ENCODE results near the gene L3MBTL4.
"Not testable (repeated sequence)": the region's sequence is repeated elsewhere in the genome, so short reads cannot be mapped to it uniquely, and the experiment has no call there.

L3MBTL4 gene

DNA sequence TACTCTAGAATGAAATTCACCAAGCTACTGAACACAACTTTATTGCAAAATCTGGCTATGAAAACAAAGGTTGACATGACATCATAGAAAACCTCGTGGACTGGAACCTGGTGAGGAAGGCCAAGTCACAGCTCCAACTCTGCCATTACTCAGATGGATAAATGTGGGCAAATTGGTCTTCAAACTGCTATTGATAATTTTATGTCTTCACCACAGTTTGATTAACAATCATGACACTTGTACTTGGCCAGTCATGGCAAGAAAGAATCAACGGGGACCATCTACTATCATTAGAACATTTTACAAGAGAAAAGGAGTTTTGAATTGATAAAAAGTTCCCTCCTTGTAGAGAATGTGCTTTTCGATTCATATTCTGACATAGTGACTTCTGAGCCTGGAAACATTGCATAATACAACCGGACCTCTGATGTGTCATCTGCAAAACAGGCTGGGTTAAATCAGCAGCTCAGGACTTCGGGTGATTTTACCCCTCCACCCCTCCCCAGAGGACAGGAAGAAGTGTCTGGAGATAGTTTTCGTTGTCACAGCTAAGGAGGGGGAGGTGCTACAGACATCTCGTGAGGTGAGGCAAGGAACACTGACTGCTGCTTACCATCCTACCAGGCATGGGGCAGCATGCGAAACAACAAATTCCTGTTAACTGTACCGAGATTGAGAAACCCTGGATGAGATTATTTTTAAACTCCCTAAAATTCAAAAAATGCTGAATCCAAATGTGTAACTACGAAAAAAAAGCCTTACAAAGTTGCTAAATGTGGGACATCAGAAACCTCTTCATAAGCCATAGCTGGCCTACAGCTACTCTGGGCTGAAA lies 8.4 kb downstream of the L3MBTL4 start:
- DNase-seq = no peak

DNA sequence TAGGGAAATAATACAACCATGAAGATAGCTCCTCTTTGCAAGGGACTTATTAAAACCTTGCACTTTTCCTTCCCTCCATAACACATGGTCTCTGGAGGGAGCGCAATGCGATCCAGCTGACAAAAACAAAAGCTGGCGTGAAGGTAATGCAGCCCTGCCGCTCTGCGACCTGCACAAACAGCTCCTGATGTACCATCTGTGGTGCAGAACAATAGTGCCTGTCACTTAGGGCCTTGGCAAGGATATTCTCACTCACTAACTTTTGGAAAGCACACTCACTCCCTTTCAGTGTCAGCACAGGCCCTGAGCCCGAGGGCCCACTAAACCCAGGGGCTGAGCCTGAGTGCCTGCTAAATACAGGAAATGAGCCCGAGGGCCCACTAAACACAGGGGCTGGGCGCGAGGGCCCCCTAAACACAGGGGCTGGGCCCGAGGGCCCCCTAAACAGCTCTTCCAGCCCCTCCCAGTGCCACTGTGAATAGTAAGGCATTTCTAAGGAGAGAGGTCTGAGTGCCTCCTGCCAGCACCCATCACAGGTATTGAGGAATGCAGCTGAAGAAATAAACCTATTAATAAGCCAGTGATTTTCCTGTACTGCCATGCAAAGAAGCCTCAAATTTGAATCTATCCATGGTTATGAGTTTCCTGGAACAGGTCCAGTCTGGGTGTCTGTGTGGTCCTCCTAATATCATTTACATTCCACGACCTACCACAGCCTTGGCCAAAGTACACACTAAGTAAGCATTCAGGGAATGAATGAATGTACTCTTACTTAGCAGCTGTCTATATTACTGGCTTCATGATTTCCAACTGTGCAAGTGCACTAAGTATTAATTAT lies 9.3 kb downstream of the L3MBTL4 start:
- no peak for DNase-seq

DNA sequence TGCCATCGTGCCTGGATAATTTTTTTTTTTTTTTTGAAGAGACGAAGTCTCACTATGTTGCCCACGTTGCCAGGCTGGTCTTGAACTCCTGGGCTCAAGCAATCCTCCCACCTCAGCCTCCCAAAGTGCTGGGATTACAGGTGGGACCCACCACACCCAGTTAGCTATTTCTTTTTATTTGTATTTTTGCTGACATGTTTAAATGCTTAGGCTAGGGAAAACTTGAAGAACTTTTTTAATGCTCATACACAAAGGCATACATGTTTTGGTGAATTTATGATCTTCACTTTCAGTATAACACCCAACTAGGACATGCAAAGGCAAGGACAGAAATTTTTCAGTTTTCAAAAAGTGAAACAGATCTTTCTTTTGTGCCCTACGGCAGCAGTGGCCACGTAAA lies 9.9 kb downstream of the L3MBTL4 start:
- DNase-seq = no peak

DNA sequence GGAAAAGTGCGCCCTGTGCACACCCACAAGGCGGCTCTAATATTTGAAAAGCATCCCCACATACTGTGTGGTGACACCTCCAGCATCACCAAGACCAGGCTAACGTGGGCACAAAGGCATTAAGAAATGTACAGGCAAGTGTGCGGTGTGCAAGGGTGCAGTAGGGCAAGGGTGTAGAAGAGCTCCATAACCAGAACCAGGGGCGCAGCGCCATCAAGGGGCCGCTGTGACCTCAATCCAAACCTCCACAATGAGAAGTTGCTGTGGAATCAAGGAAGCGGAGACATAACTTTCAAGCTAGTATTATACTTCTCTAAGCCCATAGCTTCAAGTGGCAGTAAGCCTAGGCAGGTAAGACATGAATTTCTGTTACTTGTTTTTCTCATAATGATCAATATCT lies 13.0 kb downstream of the L3MBTL4 start:
- DNase-seq = no peak

DNA sequence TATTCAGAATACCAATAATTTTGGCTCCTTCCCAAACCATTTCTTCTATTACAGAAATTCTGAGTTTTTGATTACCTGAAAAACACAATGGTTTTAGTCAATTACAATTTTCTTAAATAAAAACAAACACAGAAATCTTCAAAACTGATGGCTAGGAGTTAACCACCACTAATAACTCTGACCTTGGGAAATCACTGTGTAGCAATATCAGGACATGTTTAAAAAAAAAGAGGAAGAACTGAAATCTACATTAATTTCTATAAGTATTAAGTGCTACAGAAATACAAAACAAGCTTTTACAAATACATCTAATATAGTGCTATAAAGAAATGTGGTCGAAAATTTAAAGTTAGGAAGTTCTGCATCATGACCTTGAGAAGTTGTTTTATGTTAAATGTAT lies 14.9 kb downstream of the L3MBTL4 start:
- no peak for DNase-seq

DNA sequence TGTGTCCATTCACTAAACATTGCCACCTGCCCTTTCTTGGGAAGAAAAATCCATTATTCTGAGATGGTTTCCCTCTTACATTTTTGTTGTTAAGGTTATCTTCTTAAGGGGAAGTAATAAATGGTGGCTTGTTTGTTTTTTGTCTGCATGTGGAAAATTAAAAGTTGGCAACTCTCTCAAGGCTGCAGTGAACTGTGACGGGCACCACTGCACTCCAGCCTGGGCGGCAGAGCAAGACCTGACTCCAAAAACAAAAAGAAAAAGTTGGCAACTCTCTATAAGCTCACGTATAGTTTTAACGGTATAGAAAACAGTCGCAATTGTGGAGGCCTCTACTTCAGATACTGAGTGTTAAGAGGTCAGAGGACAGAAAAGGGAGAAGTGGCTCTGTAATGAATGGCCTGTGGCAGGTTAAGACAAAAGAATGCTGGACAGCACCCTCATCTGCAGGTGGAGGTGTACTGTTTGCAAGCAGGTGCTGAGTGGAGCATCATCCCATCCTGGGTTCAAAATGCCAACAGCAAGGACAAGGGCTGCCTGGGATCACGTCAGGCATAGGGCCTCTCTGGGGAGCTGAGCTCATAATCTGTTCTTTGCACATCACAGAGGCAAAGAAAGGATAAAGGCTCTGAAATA lies 16.7 kb downstream of the L3MBTL4 start:
- no peak for DNase-seq

DNA sequence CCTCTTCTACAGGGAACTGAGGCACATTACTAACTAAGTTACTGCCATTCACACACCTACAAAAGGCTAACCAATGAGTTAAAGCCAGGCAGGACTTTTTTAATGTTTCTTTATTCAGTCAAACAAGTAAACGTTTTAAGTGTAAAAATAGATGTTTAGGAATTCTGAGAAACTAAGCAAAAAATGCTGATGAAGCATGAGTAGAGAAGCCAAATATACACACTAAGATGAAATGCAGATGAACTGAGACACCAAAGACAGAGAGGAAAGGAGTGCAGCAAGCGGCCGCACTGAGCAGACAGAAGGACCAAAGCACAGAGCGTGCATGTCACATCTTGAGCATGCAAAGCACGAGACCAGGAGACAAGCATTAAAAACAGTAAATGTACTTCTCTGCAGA lies 17.9 kb downstream of the L3MBTL4 start:
- DNase-seq = no peak

DNA sequence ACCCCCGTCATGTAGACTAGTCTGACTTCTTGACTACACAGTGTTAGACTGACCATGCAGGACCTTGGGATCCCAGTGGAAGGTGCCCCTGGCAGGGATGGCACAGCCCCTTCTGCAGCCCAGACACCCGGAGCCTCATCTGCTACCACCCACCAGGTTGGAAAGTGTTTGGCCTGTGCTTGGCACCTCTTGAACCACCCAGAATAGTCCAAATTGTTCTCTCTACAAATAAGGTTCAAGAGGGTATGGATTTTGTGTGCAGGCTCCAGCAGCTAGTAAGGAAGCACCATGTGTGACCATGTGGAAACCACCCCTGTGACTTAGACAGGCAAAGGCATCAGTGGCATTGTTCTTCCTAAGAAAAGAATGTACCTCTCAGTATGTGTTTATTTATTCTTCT lies 18.4 kb downstream of the L3MBTL4 start:
- no peak for DNase-seq

DNA sequence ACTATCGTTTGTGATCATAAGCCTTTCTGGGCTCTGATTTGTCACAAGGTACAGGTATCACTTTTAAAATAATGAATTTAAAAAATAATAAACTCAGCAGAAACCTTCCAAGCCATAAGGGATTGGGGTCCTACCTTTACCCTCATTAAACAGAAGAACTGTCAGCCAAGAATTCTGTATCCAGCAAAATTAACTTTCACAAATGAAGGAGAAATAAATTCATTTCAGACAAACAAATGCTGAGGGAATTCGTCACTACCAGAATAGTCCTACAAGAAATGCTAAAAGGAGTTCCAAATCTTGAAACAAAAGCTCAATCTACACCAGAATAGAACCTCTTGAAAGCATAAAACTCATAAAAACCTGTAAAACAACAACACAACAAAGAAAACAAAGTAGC lies 25.7 kb downstream of the L3MBTL4 start:
- DNase-seq = no peak

DNA sequence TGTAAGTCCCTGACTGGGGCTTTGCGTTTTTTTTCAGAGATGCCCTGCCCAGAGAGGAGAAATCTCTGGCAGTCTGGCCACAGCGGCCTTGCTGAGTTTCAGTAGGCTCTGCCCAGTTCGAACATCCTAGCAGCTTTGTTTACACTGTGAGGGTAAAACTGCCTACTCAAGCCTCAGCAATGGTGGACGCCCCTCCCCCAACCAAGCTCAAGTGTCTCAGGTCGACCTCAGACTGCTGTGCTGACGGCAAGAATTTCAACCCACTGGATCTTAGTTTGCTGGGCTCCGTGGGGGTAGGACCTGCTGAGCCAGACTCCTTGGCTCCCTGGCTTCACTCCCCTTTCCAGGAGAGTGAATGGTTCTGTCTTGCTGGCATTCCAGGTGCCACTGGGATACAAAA lies 31.7 kb downstream of the L3MBTL4 start:
- DNase-seq = peak; percentile 14

DNA sequence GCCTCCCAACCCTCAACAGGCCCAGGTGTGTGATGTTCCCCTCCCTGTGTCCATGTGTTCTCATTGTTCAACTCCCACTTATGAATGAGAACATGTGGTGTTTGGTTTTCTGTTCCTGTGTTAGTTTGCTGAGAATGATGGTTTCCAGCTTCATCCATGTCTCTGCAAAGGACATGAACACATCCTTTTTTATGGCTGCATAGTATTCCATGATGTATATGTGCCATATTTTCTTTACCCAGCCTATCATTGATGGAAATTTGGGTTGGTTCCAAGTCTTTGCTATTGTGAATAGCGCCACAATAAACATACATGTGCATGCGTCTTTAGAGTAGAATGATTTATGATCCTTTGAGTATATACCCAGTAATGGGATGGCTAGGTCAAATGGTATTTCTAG lies 37.2 kb downstream of the L3MBTL4 start:
- not testable (repeated sequence) for DNase-seq

DNA sequence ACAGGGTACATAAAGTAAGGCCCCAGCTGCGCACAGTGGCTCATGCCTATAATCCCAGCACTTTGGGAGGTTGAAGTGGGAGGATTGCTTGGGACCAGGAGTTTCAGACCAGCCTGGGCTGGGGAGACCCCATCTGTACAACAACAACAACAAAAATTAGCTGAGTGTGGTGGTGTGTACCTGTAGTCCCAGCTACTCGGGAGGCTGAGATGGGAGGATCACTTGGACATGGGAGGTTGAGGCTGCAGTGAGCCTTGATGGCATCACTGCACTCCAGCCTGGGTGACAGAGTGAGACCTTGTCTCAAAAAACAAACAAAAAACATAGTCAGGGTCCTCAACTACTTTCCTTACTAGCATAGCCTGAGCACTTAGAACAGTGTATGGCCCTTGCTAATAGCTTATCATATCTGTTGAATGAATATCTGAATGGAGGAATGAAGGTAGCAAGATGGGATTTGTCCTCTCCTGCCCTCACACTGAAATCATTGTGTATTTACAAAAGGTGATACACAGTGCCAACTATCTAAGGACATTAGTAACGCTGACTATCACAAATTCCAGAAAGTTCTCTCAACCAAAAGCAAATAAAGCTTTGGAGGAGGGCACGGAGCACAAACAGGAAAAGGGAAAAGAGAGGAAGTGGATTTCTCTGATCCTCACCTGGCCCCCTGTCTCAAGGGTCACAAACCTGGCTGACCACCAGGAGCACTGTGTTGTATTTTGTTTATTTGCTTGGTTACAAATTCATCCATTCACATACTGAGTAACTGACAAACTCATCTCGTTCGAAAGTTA lies 38.1 kb downstream of the L3MBTL4 start:
- no peak for DNase-seq

DNA sequence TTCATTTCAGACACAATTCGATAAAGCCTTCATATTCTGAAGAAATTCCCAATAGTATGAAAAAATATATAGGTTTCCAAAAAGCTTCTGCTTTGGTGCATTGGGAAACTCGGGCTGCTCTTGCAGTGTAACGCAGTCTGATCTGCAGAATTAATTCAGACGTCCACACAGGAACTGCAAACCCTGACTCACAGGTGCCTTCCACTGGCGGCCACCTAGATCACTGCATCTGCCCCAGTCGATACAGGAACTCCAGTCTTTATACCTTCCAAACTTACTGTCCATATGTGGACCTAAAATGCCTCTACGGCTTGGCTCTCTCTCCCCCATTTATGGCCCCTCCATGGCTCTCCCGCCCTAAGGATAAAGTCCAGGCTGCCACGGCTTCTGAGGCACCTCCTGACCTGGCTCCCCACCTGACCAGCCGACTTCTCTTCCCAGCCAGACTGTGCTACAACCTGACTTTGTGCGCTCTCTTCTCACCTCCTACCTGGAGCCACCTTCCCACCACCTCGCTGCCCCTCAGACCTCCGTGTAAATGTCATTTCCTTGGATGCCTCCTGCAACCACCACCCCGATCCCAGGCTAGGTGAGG lies 39.7 kb downstream of the L3MBTL4 start:
- no peak for DNase-seq

DNA sequence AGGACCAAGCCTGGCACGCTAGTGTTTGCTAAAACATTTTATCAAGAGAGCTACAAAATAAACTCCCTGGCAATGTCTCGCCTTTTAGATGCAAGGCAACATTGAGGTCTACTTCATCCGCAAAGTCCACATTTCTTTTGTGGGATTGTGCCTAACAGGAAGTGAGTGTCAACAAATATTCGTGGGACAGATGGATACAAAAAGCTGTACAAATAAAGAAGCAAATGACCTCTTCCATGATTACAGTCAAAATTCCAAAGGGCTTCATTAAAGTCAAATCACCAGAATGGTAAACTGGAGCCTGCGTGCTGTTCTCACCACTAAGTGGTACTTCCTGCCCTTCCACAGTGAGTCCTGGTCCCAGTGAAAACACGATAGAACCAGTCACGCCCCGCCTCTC lies 40.4 kb downstream of the L3MBTL4 start:
- peak; percentile 70 for DNase-seq

DNA sequence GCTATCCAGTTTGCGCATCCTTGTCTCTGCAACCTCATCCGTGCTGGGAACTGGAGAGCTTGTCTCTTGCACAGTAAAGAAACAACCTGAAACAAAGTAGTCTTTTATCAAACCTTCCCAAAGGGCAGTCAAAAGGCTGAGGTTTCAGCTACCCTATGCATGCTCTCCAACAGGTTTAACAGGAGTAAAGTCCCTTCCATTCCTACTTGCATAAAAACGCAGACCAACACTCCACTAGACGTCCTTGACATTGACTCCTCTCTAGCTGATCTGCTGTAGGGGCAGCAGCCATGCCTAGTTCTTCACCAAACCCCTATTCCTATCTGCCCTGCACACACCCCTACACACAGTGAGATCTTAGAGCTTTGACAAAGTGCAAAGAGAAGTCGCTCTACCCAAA lies 41.5 kb downstream of the L3MBTL4 start:
- DNase-seq = no peak

DNA sequence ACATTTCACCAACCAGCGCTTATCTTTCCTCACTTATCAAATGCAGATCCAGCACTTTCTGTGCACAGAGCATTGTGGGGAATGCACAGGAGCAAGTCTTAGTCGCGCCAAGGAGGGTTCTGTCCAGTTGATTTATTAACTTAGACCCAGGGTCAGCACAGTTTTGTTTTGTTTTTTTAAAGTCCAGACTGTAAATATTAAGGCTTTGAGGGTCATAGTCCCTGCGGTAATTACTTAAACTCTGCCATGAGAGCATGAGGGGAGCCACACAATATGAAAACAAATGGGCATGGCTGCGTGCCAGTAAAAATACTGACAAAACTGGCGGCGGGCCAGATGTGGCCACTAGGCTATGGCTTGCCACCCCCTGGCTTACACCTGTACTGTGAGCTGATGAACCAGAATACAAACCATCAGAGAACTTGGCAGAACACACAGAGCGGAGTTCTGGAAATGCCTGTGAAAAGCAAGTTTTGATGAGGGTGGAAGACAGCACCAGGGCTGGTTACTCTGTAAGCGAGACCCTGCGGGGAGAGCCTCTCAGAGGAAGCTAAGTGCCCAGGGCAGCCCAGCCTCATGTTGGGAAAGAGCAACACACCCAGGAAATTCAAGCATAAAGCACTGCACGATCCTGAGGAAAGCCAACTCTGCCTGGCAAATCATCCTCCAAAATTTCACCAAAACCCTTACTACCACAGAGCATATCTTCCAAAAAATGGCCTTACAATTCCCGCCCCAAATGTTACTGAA lies 43.6 kb downstream of the L3MBTL4 start:
- DNase-seq = peak; percentile 93

DNA sequence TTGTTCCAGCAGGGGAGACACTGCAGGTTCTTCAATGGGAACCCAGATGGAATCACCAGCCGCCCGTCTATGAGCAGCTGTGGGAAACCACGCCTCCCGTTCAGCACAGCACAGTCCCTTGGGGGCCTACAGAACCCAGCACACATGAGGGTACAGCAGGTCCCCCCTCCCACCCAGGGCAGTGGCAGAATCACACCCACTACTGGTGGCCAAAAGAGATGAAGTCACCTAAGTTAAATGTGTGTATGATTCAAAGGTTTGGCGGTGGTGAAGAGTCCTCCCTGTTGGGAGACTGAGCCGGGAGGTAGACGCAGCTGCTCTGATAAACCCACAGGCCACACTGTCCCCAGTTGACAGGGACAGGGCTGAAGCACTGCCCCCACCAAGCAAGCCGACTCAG lies 44.3 kb downstream of the L3MBTL4 start:
- DNase-seq = peak; percentile 63

DNA sequence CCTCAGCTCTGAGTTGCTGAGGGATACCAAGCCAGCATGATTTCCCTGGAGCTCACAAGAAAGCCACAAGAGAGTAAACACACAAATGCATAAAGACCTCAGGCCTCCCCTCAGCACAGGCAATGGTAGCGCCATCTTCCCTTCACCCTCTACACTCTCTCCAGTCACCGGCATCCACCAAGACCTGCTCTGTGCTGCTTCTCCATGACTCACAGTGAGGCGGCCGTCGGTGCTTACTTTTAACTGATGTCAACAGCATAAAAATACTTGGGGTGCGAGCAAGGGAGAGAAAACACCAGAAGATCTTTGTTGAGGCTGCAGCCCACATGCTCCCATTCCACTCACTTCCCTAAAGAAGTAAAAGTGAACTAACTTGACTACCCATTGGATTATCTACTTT lies 46.7 kb downstream of the L3MBTL4 start:
- DNase-seq = no peak

DNA sequence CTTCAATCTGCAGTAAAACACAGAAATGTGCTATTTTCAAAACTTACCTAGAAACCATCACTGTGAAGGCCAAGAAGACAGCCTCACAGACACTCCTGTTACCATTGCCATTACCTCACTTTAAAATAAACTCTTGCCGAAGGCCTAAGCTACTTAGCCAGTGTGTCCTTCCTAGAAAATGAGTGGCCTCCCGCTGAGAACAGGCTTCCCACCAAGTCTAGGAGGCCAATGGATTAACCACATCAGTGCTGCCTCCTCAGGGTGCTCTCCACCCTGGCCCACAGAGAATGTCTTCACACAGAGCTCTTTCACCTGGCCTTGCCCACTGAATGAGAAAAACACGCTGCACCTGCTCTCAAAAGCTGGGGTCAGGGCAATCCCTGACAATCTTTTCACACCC lies 47.5 kb downstream of the L3MBTL4 start:
- no peak for DNase-seq

DNA sequence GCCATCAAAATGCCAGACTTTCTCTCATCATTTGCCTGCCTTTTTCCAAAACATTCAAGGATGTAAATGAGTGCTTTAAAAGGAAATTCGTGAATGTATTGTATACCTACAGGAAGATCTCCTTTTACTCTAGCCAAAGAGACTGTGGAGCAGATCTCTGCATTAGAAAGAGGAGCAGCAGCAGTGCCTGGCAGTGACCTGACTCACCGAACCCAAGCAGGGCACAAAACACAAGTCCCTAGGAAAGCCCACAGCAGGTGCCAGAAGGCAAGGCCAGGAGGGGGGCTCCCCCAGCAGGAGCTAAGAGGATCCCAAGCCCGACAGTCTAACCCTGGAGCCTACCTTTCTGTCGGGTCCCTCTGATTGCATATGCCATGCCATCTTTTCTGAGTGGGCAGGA lies 47.9 kb downstream of the L3MBTL4 start:
- no peak for DNase-seq

DNA sequence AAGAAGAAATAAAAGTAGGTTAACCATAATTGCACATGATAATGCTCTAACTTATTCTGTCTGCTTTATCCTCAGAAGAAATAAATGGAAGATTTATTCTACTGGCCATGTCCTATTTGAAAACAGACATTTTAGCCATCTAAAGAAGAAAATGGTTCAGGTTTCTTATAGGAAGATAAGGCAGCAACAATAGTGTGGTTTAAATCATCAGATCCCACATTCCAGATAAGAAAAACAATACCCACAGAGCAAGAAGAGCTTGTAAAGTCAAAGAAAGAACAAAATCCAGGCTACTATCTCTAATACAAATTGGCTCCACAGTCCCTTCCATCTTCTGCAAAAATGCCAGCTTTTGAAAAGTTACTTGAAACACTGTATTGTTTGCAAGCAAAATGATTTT lies 49.3 kb downstream of the L3MBTL4 start:
- DNase-seq = no peak

DNA sequence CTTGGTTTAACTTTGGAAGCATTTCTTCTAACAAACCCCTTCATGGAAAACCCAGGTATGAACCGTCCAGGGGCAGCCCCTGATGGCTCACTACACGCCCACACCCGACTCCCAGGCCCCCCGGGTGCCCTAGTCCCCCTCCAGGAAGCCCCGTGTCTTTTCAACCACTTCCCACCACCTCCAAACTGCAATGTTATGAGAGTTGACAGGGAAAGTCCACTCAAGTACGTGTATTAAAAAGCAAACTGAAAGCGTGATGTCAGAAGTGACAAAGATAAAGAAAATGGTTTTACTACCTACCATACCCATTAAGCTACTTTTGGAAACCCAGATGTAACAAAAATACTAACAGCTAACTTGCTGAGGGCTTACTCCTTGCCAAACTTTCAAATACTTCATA lies 51.5 kb downstream of the L3MBTL4 start:
- no peak for DNase-seq
